Stimulated activated CD8-positive, alpha-beta memory T cell treated with anti-CD3 and anti-CD28 coated beads, Interleukin-4, amount 100 ng/mL, for 1 hour (primary cell): Measurements from ENCODE around the gene CCDC192.

Source experiments
- DNase-seq, 2 donors: peaks; one replicate each; pipeline ENCODE4 v3.0.0-alpha.2; 2020; ENCODE audit warnings: low read depth in 2 of 2, low spot score in 1 of 2

The CCDC192 gene

DNA sequence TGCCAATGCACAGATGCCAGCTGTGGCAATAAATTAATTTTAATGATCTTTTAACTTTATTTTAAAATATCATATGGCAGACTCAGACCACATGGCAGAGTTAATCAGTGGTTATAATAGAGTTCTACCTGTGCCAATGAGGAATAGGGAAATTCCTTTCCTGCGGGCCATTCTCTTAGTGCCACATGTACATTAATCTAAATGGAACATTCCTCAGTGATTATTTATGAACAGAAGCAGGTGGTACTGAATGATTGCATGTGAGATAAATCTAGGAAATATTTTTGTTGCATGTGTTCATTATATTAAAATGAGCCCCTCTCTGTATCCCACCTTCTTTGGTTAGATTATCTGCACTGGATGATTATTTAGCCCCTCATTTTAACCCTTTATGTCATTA lies 102.3 kb downstream of the CCDC192 start:
- no peak for DNase-seq

DNA sequence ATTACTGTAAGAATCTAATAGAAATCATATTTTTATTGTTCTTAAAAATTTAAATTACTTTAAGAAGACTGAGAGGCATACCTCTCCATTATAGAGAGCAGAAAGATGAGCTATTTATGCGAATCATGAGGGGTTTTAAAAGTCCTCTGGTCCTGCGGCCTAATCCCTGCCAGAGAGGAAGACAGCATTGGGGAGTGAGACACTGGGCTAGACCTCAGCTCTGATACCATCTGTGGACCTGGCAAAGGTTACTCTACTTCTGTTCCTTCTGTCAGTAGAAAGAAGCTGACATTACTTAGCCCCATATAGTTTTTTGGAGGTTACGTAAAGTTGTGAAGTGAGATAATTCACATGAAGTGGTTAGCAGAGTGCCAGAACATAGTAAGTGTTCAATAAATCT lies 103.6 kb downstream of the CCDC192 start:
- DNase-seq: no peak

DNA sequence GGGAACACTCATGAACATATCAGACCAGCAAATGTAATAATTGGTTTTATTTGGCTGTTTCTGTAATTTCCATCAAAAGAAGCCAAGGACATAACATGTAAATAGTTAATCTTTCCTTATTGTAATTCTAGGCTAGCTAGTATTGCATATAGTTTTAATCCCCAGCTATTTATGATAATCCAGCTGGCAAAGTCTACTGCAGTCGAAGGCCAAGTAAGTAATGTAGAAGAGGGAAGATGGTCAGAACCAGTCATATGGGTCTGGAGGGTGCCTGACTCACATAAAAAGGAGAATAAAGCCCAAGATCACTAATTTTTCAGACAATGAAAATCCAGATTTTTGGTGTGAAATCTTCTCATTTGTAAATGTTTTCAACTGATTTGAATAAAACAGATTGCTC lies 106.3 kb downstream of the CCDC192 start:
- no peak for DNase-seq

DNA sequence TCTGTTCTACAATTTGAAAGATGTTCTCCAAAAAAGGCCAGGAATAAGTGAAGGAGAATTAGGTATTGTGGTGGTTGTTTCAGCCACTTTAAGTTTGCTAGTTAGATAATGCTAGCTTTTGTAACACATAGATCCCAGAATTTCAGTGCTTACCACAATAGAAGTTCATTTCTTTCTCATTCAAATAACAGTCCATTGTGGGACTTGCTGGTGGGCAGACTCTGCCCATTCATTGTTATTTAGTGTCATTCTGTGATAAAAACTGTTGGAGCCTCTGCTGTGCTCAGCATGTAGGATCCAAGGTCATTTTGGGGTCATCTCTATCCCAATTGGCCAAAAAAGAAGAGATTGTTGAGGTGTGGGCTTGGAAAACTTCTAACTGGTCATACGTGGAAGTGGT lies 106.8 kb downstream of the CCDC192 start:
- no peak for DNase-seq

DNA sequence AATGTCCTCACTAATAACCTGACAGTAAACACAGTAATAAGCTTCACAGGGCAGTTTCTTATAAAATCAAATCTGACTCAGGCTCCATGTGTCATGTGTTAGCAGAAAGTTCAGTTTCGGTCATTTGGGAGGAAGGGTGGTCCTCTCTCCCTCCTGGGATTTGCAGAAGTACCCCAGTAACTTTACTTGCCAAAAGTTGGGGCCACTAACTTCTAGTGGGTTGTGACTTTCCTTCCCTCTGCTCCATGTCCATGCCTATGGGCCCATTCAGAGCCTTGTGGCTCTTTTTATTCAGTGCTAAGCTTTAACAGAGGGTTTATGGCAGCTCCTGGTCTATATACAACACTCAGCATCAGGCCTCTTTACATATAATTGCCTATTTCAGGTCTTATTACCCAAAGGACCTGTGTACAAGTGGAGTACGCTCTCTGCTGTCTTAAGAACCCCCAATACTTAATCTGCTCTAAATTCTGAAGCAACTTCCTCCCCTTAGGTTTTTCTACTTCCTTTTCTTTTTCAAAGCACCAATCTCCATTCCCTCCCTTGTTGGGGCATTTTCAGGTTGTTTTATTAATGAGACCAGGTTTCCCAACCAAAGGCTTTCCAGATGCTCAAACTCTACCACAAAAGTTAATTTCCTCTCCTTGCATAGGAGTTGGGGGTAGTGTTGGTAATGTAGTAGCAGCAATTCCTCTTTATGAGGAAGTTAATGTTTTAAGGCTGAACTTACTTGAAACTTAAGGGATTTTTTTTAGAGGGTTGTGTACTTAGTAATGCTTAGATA lies 107.7 kb downstream of the CCDC192 start:
- DNase-seq: no peak

DNA sequence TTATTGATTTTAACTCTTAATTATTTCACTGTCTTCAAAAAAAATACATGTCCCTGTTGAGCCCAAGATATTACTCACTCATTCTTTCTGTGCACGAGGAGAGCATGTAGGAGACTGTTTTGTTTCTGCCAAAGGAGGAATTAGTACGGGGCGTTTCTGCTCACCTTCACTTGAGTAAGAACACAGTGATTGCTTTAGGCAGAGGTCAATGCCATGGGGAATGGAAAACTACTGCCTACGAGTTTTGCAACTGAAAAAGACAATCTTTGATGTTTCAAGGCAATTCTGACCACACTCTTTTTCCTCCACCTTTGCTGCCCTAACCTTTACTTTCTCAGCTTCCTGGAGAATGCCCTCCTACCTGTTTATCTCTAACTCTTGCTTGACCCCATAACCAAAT lies 109.4 kb downstream of the CCDC192 start:
- DNase-seq: no peak

DNA sequence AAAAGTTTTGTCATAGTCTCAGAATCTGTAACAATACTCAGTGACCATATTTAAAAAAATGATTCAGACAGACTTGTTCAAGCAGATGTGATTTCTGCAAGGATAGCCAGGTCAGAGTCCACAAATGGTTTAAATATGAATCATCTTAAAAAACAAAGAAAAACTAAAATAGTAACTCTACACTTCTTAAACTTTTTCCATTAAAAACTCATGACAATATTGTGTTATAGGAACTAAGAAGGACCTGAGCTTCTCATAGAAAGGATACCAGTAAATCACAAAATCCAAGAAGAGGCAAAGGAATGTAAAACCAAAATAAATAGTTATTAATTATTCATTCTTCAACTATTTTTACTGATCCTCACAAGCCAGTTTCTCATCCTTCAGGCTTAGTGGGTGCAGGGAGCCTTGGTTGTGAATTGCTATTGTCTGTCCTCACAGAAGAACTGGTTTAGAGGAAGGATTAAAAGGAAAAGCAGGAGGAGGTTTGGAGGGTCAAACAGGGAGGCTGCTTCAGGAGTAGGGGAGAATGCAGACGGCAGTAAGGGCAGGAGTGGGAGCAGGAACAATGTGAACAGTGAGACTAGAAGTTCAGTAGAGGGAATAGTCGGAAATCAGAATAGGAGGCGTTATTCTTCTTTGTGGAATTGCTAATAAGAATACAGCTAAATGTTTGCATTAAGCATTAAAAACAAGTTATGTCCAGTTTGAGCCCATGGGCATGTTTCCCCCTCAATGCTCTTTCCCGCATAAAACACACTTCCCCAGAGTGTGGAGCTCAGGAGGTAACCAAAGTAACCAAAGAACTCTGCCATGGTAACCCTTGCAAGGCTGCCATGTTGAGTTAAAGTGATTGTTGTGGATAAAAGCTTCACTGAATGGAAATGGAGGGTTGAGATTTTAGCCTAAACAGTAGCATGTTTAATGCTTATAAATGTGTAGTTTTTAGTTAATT lies 110.7 kb downstream of the CCDC192 start:
- DNase-seq: no peak

DNA sequence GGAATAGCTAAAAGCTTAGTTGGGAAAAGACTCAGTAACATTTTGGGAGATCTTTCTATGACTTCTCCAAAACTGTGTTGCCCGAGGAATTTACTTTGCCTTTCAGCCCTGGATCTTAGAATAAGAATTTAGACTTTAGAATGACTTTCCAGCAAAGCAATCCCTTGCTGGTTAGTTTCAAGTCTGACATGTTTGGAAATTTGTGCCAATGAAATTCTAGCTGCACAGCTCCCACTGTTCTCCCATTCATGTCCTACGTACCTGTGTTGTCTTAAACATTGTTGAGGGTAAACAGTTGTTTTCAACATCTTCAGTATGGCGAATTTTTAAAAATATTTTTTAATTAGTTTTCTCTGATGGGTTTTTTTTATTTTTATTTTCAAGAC lies 111.4 kb downstream of the CCDC192 start:
- no peak for DNase-seq

DNA sequence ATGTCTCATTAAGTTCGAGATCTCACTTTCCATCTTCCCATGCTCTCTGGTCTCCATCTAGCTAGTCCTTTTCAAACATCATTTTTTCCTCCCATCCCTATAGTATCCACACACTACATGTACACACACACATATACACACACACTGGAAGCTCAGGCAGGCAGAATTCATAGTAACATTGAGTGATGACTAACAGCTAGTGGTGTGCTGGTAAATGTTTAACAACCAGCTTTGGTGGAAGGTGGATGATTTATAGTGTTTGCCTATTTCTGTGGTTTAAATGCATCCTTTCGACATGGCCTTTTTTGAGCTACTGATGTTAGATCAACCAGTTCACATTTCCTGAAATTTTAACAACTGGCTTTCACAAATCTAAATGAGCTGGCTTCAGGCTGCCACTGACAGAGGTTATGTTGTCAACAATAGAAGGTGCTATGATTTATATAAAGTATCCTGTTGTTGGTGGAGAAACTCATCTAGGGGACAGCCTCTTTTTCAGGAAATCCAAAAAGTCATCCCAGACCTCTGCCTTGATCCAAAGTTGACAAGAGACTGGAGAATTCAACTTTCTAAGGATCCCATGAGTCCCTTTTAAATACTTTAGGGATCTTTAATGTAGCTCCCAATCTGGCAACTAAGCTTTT lies 117.8 kb downstream of the CCDC192 start:
- no peak for DNase-seq

DNA sequence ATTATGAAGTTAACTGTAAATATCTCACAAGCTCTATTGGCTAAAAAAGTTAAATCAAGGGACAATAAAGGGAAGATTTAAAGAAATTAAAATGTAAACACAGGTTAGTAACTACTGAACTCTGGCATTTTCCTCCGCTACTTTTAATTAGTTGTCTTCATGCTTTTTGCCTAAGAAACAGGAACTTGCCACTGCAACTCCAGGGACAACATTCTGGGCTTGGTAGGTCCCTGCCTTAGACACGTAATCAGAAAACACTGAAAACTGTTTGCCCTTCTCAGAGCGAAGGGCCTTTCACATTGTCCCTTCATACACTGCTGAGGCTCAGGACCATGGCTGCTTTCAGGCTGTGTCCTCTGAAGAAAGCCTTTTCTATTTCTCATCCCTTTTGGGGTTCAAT lies 118.7 kb downstream of the CCDC192 start:
- DNase-seq: no peak

DNA sequence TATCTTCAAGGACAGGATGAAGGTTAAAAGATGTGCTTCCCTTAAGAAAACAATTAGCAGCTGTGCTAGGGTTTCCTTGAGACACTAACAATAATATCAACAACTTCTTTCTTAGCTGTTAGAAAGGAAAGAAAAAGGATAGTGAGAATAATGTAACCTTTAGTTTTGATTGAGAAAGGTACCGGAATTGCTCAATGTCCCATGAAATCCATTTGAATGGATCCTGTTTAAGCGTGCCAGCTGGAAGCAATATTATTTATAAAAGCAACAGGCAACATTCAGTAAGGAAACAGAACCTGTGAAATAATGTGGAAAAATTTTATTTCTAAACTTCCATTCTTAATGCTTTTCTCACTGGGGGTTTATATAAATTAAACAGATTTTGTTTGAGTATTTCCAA lies 120.9 kb downstream of the CCDC192 start:
- DNase-seq: no peak

DNA sequence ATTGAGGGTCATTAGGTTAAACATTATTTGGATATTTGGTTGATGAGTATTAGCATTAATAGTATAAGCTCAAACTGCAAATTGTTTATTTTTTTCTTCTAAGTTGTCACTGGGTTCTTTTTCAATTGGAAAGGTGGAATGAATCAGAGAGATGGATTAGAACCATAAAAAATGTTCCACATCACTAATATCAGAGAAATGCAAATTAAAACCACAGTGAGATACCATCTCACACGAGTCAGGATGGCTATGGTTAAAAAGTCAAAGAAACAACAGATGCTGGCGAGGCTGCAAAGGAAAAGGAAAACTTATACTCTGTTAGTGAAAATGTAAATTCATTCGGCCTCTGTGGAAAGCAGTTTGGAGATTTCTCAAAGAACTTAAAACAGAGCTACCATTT lies 122.8 kb downstream of the CCDC192 start:
- DNase-seq: no peak

DNA sequence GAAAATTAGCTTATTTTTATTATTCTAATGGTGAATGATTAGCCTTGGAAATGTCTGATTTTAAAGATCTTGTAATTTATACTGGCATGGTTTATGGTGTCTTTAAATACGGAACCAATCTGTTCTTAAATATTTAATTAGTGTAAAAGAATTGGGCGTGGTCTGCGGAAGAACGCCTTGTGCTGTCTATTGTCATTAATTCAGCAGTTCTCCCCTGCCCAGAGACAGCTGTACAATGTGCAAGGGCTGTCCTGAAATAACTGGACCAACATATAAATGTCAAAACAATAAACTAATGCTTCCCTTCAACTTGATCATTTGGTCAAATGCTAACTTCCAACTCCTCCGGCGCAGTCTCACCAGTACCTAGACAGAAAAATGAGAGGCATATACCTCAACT lies 124.3 kb downstream of the CCDC192 start:
- no peak for DNase-seq

DNA sequence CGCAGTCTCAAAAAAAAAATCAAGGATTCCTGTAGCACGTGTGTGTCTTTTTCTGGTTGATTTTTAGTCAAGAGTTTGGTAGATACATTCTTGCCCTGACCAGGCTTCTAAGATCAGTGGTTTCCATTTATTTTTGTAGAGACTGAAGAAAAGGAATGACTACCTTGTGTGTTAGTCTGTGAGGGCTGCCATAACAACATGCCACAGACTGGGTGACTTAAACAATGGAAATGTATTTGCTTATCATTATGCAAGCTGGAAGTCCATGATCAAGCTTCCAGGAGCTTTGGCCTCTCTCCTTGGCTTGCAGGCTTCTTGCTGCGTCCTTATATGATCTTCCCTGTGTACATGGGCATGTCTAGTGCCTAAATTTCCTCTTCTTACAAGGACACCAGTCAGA lies 127.0 kb downstream of the CCDC192 start:
- no peak for DNase-seq

DNA sequence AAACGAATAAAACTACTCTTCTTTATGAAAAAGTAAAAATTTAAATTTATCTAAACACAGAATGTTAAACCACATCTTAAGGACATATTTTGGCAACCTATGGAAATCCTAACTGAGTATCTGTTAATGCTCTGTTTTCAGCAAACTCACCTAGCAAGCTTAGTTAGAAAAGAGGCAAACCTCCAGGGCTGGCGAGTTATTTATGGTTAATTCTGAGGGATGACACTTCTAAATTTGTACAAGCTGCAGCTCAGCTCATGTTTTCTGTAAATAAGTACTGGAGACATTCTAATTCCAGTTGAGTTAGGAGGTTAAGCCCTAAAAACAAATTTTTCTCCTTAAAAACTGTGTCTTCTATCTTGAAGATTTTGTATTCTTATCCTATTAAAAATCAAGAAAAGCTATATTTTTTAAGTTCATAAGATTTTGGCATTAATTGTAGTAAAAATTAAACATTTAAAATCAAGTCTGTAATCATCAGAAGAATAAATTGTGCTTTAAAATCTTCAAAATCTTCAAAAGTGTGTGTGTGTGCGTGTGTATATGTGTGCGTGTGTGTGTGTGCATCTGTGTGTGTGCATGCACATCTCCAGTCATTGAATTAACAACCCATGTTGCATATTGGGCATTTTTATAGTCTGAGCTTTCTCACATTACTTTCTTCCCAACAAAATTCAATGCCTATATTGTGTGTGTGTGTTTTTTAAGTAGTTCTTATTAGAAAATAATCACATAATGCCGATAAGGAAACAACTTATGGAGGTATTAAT lies 127.8 kb downstream of the CCDC192 start:
- no peak for DNase-seq

DNA sequence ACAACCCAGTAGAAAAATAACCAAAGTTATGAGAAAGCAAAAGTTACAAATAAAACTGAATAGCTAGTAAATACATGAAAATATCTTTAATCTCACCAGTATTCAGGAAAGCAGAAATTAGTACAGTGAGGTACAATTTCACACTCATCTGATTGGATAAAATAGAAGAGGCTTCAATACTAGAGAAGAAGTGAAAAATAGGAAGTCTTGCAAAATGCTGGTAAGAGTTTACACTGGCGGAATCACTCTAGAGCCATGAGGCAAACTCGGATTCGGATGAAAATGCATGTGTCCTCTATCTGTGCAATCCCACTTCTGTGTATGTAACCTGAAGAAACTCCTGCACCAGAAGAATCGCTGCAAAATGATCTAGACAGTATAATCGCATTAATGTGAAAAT lies 128.9 kb downstream of the CCDC192 start:
- no peak for DNase-seq

DNA sequence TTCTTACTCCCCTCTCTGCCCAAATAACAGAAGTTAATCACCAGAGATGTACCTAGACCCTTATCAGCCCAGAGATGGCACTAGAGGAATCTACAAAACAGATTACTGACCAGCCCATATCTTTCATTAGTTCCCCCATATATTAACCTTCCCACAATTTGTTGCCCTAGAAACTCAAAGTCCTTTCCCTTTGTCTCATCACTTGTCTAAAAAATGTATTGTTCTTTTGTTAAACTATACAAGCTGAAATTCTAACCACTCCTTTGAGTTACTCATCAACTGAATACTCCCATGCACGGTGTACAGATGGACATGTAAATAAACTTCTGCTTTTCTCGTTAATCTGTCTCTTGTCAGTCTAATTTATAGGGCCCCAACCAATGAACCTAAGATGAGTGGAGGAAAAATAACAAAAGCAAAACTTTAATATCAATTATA lies 130.9 kb downstream of the CCDC192 start:
- no peak for DNase-seq

DNA sequence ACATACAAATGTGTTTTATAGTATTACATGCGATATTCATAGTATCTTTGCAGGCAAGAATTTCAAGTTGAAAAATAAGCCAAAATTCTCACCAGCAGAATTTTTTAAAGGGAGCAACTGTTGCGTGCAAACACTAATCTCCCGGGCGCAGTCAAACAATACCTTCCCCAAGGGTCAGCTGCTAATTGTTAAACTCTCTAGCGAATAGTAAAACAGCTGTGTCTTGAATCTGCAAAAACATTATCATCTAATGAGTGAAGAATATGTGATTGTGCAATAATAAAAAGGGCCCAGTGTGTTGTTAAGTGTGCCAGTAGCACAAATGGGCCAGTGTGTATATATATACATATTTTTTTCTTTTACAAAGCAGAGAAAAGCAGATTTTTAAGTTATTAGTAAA lies 131.4 kb downstream of the CCDC192 start:
- no peak for DNase-seq

DNA sequence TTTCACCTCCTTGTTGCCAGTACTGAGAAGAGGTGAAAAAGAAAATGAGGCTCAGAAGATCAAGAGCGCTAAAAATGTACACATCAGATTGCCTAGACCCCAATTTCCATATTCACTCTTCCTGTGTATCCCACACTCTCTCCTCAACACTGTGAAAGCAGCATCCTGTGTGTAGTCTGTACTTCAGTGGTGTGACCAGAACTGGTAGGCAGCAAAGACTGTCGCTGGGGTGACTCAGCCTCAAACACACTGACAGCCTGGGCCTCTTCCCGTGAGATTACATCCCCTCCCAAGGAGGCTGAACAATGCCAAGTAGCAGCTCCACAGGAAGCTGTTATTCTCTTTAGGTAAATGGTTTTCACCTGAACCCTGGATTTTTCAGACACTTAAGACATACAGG lies 135.5 kb downstream of the CCDC192 start:
- no peak for DNase-seq

DNA sequence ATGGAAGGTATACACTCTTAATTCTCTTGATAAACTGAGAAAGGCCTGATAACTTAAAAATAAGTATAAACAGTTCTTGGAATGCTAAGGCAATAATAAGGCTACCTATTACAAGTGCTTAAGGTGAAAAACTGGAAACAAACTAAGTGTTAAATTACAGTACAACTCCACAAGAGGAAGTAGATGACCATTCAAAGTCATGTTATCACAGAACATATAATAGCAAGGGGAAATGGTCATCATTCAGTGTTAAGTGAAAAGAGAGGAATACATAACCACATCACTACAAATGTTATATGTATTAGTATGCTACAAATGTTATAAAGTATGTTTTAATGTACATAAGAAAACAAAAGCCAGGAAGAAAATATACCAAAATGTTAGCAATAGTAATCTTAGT lies 135.9 kb downstream of the CCDC192 start:
- DNase-seq: no peak
